NCI-H2227 (cell line): ENCODE results near the gene MRPL53.

Source experiments
- DNase-seq: peaks from one replicate; lab custom pipeline; 2025; ENCODE audit not compliant: unreplicated experiment; lab: John Stamatoyannopoulos, UW

MRPL53 gene

GRCh38 chr2:74429487-74430451 lies 42.7 kb downstream of the MRPL53 start:
- no peak for DNase-seq

GRCh38 chr2:74428675-74429074 lies 43.8 kb downstream of the MRPL53 start:
- no peak for DNase-seq

GRCh38 chr2:74427551-74427950 lies 44.9 kb downstream of the MRPL53 start:
- DNase-seq: no peak

DNA sequence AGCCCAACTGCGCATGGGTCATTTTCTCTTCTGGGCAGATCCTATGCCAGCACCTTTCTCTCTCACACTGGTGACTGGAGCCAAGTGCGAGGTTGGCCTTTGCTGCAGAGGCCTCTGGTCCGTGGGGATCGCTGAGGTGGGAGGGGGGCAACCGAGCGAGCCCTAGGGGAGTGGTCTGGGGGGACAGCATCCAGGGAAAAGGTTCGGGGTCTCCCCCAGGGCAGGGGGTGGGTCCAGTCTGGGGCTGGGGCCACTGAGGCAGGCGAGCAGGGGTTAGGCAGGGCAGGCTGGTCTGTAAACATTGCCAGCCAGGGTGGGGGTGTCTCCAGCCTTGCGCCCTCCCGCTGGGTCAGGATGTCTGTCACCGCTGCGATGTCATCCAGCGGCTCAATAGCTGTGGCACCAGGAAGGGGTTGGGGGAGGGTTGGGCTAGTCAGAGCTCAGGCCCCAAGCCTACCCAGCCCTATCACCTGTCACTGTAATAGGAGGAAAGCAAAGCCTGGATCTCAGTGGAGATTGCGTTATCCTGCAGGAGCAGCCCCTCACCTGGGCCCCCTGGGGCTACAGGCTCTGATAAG lies 46.2 kb downstream of the MRPL53 start:
- no peak for DNase-seq

- DNase-seq: no peak
Measured at GRCh38 chr2:74425523-74425922, 47.0 kb downstream of the MRPL53 start.

GRCh38 chr2:74424995-74425406 lies 47.5 kb downstream of the MRPL53 start:
- DNase-seq: no peak

GRCh38 chr2:74424139-74424992 lies 48.1 kb downstream of the MRPL53 start:
- no peak for DNase-seq

DNA sequence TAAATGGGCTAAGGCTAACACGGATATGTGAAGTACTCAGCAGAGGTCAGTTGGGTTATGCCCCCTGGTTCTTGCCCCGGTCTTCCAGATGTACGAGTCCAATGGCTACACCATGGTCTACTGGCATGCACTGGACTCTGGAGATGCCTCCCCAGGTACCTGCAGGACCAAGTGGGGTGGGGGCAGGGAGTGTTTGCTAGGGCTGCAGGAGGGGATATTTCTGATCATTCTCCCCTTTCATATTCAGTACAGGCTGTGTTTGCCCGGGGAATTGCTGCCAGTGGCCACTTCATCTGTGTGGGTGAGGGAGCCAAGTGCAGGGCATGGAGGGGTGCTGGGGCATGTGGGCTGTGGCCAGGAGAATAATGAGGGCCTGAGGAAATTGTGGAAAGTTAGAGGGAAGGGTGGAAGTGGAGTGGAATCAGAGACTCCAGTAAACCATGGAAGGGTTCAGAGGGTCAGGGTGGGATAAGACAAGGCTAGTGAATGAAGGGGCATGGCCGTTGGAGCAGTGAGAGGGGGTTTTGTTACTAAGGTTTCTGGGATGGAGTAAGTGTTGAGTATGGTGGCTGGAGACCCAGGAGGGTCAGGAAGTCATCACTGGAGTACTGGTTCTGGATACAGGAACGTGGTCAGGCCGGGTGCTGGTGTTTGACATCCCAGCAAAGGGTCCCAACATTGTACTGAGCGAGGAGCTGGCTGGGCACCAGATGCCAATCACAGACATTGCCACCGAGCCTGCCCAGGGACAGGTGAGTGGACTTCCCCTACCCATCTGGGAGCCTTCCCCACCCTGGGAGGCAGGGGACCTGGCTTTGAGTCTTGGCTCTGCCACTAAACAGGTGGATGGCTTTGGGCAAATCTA lies 49.0 kb downstream of the MRPL53 start:
- DNase-seq: no peak
